Neutrophil (primary cell): ENCODE data around the gene HNF1B.

Experiments used
- H3K27ac ChIP-seq: fragments of 200-600 bp; sonication (generic); 2 replicates; pipeline ENCODE4 v1.5.1; 2016; ENCODE audit warnings: mild to moderate bottlenecking, moderate library complexity
- H3K27me3 ChIP-seq: fragments of 200-600 bp; sonication (generic); 2 replicates; pipeline ENCODE4 v1.6.0; 2016; ENCODE audit warnings: mild to moderate bottlenecking
- H3K36me3 ChIP-seq: fragments of 200-600 bp; sonication (generic); 2 replicates; pipeline ENCODE4 v1.5.1; 2017
- H3K4me1 ChIP-seq, 2 experiments: fragments of 200-600 bp in 1 of 2; sonication (generic) in 1 of 2; 1 replicate in 1 of 2; 2 replicates in 1 of 2; pipeline versions ENCODE4 v1.5.1 to v1.6.1; 2013 to 2016; ENCODE audit warnings: low read depth in 1 of 2, low read length in 1 of 2, mild to moderate bottlenecking in 1 of 2, moderate library complexity in 1 of 2; ENCODE audit not compliant: control insufficient read depth in 1 of 2, insufficient read depth in 1 of 2
- H3K4me3 ChIP-seq, 2 experiments: fragments of 200-600 bp in 1 of 2; sonication (generic) in 1 of 2; 1 replicate in 1 of 2; 2 replicates in 1 of 2; pipeline ENCODE4 v1.5.1; 2013 to 2016; ENCODE audit warnings: low read depth in 1 of 2, low read length in 1 of 2, mild to moderate bottlenecking in 1 of 2, moderate library complexity in 1 of 2
- H3K9me3 ChIP-seq: fragments of 200-600 bp; sonication (generic); 2 replicates; pipeline ENCODE4 v1.5.1; 2016
- TF ChIP-seq, protein P1 (sequence below): fragments of 200-600 bp; sonication (generic); IDR thresholded peaks from 2 replicates; pipeline ENCODE4 v1.5.1; 2016; ENCODE audit warnings: antibody characterized with exemption

Gene HNF1B

DNA sequence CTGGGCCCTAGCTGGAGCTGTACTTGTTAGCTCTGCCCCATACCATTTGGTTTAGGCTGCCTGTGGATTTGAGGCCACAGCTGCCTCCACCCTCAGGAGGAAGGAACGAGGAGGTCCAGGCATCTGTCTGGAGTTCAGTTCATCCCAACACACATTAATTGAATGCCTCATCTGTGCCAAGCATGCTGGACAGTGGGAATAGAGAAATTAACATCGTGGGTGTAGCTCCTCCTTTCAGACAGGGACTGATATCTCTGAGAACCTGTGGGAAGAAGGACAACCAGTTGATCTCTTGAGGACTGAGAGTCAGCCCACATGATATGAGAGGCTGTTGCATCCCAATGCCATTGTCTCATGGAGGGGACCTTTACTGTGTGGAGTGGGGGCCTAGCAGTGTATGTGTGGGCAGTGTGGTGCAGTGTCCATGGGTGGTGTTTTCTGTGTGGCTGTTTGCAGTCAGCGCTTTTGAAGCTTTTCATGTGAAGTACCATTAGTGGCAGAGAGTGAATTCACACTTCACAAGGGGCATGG is 72.2 kb downstream of the HNF1B start:
- H3K9me3 ChIP-seq = no peaks in the 10 kb centered on the region
- H3K27ac ChIP-seq = no peak overlapping the region
- no peak overlapping the region for H3K4me3 ChIP-seq
- TF ChIP-seq, protein P1, sequence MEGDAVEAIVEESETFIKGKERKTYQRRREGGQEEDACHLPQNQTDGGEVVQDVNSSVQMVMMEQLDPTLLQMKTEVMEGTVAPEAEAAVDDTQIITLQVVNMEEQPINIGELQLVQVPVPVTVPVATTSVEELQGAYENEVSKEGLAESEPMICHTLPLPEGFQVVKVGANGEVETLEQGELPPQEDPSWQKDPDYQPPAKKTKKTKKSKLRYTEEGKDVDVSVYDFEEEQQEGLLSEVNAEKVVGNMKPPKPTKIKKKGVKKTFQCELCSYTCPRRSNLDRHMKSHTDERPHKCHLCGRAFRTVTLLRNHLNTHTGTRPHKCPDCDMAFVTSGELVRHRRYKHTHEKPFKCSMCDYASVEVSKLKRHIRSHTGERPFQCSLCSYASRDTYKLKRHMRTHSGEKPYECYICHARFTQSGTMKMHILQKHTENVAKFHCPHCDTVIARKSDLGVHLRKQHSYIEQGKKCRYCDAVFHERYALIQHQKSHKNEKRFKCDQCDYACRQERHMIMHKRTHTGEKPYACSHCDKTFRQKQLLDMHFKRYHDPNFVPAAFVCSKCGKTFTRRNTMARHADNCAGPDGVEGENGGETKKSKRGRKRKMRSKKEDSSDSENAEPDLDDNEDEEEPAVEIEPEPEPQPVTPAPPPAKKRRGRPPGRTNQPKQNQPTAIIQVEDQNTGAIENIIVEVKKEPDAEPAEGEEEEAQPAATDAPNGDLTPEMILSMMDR = no peak
- peaks cover 7% of the 10 kb centered on the region for H3K27me3 ChIP-seq
- H3K36me3 ChIP-seq = no peaks in the 10 kb centered on the region
- H3K4me1 ChIP-seq = no peaks in the 10 kb centered on the region

DNA sequence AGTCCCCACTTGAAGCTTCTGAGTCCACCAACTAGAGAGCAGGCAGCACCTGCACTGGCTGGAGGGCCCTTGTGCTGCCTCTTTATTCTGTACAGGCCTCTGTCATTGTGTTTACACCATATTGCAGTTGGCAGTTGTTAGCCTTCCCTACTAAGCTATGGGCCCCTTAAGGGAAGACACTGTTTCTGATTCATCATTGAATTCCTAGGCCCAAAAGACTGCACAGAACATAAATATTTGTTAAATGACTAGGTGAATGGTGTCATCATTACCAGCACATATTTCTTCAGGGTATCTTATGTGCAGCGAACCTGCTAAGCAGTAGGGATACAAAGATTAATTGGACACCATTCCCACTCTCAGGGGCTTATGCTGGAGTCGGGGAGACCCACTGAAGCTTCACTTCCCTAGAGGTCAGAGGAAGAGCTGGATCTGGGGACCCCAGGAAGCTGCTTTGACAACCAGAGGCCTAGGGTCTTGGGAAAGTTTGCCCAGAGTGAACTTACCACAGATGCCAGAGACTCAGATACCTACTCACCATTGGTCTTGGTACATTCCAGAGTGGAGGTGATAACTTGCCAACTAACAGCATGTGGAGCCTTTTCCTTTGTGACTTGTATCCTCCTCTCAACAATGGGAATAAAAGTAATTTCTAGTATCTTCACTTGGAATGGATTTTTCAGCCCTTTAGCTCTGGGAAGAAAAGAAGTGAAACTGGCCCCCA is 72.9 kb downstream of the HNF1B start:
- Histone ChIP-seq H3K4me3 (no peak overlapping the region), H3K27ac (no peak overlapping the region), H3K4me1 (no peaks in the 10 kb centered on the region), H3K27me3 (peaks cover 1% of the 10 kb centered on the region), H3K36me3 (no peaks in the 10 kb centered on the region), H3K9me3 (no peaks in the 10 kb centered on the region)
- TF ChIP-seq, protein P1 = no peak

DNA sequence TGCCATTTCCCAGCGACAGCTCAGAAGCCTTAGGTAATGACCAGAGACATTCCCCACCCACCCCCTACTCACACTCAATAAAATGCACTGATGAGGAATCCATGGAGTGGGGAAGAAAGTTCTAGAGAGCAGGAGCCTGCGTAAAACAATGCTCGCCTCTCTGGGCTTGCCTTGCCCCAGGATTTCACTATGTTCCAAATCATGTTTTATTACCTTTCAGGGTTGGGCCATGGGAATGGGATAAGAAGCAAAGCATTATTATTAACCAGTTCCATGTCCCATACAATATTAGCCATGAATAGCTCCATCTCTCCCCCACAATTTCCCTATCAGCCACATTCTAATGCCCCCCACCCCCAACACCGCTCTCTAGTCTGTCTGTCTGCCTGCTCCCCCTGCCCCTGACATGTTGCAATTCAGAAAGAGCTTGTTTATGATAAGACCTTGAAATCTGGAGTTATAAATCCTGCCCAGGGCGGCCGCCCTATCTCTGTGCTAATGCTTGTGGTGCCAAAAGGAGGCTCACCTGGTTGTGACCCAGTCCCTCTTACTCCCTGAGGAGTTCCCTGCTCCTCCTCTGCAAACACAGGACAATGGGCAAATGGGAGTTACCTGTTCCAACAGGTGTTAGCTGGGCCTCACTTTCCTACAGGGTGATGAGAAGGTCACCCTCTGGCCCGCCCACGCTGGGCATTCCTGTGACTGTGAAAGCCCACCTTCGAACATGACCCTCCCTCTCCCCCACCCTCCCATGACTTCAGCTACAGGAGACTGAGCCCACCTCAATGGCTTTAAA is 73.6 kb downstream of the HNF1B start:
- no peak overlapping the region for H3K27ac ChIP-seq
- H3K4me3 ChIP-seq = no peak overlapping the region
- TF ChIP-seq, protein P1 = no peak
- no peaks in the 10 kb centered on the region for H3K27me3 ChIP-seq
- H3K9me3 ChIP-seq = no peaks in the 10 kb centered on the region
- H3K36me3 ChIP-seq = no peaks in the 10 kb centered on the region
- H3K4me1 ChIP-seq = no peaks in the 10 kb centered on the region

DNA sequence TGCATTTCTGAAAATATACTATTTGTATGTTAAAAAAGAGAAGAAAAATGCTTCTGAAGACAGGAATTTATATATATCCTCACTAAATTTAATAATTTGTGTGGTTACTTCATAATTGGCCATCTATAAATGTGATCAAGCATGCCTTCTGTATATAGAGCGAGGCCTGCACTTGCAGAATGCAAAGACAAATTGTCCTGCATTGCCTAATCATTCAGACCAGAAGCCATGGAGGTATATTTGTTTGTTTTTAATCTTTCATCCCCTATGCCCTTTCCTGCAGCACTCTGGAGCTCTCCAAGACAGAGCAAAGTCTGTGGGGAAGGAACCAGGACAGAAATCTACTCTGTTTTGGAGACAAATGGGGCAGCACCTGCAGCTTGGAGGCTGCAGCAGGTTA is 77.8 kb downstream of the HNF1B start:
- no peaks in the 10 kb centered on the region for H3K27me3 ChIP-seq
- no peak overlapping the region for H3K27ac ChIP-seq
- H3K9me3 ChIP-seq = no peaks in the 10 kb centered on the region
- H3K4me3 ChIP-seq = no peak overlapping the region
- H3K36me3 ChIP-seq = no peaks in the 10 kb centered on the region
- no peaks in the 10 kb centered on the region for H3K4me1 ChIP-seq
- TF ChIP-seq, protein P1 = no peak

DNA sequence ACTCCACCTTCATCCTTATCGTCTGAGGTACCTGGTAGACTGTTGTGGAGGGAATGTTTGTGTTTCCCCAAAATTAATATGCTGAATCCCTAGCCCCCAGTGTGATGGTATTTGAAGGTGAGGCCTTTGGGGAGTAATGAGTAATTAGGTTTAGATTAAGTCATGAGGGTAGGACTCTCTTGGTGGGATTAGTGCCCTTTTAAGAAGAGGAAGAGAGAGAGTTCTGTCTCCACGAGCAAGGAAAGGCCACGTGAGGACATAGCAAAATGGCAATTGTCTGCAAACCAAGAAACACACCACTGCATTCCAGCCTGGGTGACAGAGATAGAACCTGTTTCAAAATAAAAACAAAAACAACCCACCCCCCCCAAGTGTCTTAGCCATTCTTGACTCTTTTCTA is 80.6 kb downstream of the HNF1B start:
- Histone ChIP-seq H3K9me3 (no peaks in the 10 kb centered on the region), H3K4me1 (no peaks in the 10 kb centered on the region), H3K27me3 (peaks cover 15% of the 10 kb centered on the region), H3K27ac (no peak overlapping the region), H3K36me3 (no peaks in the 10 kb centered on the region), H3K4me3 (no peak overlapping the region)
- TF ChIP-seq, protein P1 = no peak
